Right lobe of liver (tissue), 4 donors: Measurements from ENCODE around the gene CACNB3.

Experiments used
- POLR2A ChIP-seq: fragments of 450-650 bp; IDR thresholded peaks from one replicate; pipeline ENCODE4 v1.6.1; 2017; ENCODE audit warnings: antibody characterized with exemption, mild to moderate bottlenecking
- TF ChIP-seq, protein P1 (sequence below), 4 donors: fragments of 200-600 bp in 3 of 4; fragments of 450-650 bp in 1 of 4; IDR thresholded peaks; one replicate each; pipeline versions ENCODE4 v1.5.1 to v1.8.0; 2016 to 2022; ENCODE audit warnings: antibody characterized with exemption in 4 of 4, mild to moderate bottlenecking in 2 of 4
- donor health status: DM: no; HTN: no; CAD: no.
- donor health status: DM: no; HTN: no; CAD: no.
- donor health status: DM: no; HTN: yes; CAD: no.

DNA sequence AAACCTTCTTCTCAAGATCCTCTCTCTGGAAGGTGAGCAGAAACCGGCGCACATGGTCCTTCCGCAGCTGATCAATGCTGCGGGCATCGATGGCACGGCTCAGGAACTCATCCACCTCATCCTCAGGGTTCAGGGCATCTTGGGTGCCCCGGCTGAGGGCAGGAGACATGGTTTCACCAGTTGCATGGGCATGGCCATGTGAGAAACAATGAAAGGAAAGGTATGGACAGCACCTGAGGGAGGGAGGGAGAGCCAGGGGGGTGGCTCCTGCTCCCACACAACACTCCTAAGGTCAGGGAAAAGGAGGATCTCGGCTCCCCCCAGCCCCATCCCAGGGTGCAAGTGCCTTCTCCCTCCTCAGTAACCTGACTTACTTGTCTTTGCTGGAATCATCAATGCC is 43.0 kb upstream of the CACNB3 start:
- TF ChIP-seq, protein P1, sequence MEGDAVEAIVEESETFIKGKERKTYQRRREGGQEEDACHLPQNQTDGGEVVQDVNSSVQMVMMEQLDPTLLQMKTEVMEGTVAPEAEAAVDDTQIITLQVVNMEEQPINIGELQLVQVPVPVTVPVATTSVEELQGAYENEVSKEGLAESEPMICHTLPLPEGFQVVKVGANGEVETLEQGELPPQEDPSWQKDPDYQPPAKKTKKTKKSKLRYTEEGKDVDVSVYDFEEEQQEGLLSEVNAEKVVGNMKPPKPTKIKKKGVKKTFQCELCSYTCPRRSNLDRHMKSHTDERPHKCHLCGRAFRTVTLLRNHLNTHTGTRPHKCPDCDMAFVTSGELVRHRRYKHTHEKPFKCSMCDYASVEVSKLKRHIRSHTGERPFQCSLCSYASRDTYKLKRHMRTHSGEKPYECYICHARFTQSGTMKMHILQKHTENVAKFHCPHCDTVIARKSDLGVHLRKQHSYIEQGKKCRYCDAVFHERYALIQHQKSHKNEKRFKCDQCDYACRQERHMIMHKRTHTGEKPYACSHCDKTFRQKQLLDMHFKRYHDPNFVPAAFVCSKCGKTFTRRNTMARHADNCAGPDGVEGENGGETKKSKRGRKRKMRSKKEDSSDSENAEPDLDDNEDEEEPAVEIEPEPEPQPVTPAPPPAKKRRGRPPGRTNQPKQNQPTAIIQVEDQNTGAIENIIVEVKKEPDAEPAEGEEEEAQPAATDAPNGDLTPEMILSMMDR (IDR thresholded peaks at IDR 0.05) = no peak
- TF ChIP-seq POLR2A = no peak
